CD4-positive, alpha-beta T cell treated with Interleukin-1 beta for 1 hour (primary cell): ENCODE data around the gene VSIG1.

ENCODE experiments used
- DNase-seq, 2 donors: peaks; one replicate each; pipeline ENCODE4 v3.0.0-alpha.2; 2020 to 2022

The VSIG1 gene

DNA sequence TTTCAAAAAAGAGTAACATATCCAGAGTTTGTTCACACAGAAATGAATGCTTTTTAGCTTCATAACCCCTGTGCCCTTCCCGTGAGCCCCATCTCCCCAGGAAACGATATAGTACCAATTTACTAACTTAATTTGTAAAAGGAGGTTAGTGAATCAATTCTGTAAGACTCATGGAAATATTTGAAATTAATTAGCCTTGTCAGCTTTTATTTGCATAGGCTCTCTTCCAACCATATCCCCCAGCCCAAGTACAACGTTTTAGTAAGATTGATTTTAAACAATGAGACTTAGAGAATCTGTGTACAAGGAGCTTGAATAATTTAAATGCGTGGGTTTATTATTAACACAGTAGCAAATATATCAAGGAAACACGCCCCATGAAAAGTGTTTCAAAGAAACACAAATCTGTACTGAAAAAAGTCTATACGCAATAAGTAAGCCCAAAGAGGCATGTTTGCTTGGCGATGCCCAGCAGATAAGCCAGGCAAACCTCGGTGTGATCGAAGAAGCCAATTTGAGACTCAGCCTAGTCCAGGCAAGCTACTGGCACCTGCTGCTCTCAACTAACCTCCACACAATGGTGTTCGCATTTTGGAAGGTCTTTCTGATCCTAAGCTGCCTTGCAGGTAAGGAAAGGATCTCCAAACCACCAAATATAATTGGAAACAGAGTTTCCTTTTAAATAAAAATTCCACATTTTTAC is at the start of gene VSIG1:
TSS of gene VSIG1 (plus strand) at position 512 of the 703 bp plus-strand sequence. CDS start at position 578, 66 bp downstream.
- no peak for DNase-seq

DNA sequence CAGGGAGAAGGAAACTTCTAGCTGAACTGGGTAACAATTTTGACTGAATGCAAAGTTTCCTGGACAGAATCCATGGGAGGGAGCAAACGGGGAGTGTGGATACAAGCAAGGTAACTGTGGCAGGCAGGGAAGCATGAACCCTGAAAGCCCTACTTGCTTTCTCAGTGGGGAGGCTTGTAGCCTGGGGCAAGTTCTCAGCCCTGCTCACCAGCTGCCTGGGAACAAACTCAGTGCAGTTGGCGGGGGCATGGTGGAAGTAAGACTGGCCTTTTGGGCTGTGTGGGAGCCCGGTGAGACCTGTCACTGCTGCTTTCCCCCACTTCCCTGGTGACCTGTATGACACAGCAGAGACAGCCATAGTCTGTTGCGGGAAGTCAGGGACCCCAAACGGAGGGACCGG is 48.7 kb upstream of the VSIG1 start:
- no peak for DNase-seq

DNA sequence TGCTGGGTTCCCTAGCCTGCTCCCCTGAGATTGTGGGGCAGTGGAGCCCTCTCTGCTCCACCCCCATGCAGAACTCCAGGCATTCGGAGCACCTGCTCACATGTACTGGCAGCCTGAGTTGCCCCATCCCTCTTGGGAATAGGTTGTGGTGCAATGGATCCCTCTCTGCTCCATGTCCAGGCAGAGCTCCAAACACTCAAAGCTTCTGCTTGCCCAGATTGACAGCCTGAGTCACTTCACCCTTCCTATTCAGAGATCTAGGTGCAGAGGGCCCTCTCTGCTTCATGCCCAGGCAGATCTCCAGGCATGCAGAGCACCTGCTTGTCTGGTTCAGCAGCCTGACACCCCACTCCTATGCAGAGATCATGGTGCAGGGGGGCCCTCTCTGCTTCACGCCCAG is 44.1 kb upstream of the VSIG1 start:
- no peak for DNase-seq

DNA sequence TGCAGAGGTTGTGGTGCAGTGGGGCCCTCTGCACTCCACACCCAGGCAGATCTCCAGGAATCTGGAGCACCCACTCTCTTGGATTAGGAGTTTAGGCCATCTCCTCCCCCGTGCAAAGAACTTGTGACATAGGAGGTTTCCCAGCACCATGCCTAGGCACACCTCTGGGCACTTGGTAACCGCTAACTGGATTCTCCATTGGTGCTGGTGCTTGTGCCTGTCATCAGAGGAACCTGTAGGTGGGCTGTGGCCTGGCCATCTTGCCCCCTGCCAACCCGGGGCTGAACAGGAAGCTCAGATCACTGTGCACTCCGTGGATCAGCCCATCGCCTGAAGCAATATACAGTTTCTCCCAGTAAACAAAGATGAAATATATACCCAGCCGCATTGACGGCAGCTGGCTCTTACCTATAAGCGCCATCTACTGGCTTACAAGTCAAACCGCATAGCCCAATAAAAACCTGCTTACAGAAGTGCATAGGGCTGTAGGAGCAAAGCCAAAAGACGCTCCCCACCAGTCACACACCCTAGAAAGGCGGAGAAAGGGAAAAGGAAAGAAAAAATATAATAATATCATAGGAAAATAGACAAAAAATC is 43.5 kb upstream of the VSIG1 start:
- peak in 1 of 2 donors; percentile 52 for DNase-seq

GRCh38 chrX:108018656-108019381 is 26.0 kb upstream of the VSIG1 start:
- peak; percentile 50 to 72 for DNase-seq

DNA sequence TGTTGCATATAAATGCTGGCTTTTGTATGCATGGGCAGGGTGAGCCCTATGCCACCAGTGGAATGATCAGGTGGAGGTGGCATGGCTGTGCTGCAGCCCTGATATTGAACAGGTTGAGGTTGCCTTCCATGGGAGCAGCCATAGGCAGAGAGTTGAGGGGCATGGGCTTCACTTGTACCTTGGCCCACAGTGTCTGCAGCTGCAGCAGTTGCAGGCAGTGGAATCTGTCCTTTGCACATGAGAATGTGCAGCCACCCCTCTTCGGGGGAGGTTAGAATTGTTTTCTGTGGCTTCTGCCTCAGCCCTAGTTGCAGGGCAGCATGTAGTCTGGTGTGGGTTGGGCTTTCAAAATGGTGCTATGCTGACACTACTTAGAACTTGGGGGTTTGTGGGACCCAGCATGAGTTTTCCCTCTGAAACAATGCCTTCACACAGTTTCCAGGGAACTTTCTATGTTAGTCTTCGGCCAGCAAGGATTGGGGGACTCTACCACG is 25.4 kb upstream of the VSIG1 start:
- DNase-seq = no peak

DNA sequence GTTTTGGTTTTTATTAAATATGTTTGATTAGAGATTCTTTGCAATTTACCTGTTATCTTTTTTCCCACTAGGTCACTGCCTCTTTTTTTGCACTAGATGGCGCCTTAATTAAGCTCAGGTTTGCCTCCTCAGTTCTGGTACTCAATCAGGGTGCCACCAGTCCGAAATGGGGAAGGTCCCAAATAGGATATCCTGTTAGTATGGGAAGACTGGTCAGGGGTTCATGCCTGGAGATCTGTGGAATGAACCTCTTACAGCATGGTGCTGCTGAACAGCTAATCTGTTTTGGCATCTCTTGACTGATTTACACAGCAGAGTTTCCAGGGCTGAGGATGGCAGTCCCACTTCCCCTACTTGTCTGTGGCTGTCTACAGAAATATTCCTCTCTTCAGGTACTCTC is 24.2 kb upstream of the VSIG1 start:
- DNase-seq = peak in 1 of 2 donors; percentile 27

GRCh38 chrX:108022491-108023089 is 22.3 kb upstream of the VSIG1 start:
- DNase-seq = no peak

- no peak for DNase-seq
Measured at GRCh38 chrX:108025376-108025775, 19.5 kb upstream of the VSIG1 start.

DNA sequence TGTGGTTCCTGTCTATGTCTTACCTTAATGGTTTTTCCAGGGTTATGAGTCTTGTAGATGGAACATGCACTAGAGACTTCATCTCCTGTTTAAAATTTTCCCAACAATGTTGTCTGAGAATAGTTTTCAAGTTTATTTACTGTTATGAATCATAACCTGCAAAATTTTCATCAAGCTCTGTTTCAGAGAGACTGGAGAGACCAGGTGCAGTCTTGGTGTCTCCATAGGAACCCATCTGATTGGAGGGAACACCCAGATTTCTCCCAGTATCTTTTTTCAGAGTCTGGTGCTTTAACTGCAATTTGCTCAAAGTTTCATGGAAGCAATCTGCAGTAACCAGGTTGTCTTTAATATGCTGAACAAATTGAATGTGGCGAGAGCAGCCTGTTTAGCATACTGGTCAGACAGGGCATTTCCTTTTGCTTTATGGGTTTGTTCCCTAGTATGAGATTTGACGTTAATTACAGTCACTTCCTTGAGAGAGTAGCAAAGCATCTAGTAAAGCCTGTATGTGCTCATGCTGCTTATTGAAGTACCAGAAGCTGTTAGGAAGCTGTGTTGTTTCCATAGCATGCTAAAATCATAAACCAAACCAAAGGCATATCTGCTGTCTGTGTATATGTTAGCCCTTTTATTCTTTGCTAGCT is 18.8 kb upstream of the VSIG1 start:
- no peak for DNase-seq

- no peak for DNase-seq
Measured at GRCh38 chrX:108028854-108029253, 16.0 kb upstream of the VSIG1 start.

GRCh38 chrX:108029928-108030711 is 14.7 kb upstream of the VSIG1 start:
- no peak for DNase-seq

GRCh38 chrX:108032944-108033343 is 11.9 kb upstream of the VSIG1 start:
- no peak for DNase-seq

- no peak for DNase-seq
Measured at GRCh38 chrX:108033890-108034289, 11.0 kb upstream of the VSIG1 start.

GRCh38 chrX:108034725-108035124 is 10.1 kb upstream of the VSIG1 start:
- DNase-seq = no peak

DNA sequence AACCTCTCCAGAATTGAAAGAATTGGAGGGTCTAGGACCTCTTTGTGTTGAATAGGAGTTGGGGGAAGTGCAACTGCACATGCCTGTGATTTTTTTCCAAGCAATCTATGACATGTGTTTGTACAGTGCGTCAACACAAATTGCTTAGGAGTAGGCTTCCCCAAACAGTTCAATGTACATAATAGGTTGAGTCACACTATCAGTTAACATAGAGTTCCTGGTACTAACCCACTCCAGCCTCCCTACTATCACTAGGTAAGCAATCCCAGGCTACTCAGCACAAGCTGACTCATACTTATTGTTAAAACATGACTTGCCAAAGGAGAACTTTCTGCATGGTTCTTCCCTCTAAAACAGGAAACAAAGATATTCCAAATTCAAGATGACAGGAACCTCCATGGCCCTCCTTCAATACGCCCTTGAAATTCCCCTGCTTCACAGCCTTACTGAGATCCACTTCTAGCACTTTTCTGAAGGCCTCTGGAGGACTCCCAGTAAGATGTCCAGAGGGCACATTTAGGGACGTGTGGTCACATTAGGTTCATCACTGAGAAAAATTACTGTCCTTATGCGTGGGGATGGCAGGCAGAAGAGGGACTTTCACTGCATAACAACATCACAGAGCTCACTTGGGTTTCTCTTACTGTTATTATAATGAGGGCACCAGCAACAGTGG is 8.4 kb upstream of the VSIG1 start:
- no peak for DNase-seq

GRCh38 chrX:108049649-108050048 is 4.8 kb downstream of the VSIG1 start:
- DNase-seq = no peak

- DNase-seq = no peak
Measured at GRCh38 chrX:108053218-108053617, 8.4 kb downstream of the VSIG1 start.

DNA sequence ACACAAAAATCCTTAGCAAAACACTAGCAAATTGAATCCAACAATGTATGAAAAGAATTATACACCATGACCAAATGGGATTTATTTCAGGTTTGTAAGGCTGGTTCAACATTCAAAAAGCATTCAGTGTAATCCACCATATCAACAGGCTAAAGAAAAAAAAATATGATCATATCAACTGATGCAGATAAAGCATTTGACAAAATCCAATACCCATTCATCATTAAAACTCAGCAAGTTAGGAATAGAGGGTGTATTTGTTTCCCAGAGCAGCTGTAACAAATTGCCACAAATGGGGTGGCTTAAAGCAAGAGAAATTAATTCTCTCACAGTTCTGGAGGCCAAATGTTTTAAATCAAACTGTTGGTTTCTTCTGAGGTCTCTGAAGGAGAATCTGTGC is 10.7 kb downstream of the VSIG1 start:
- no peak for DNase-seq

DNA sequence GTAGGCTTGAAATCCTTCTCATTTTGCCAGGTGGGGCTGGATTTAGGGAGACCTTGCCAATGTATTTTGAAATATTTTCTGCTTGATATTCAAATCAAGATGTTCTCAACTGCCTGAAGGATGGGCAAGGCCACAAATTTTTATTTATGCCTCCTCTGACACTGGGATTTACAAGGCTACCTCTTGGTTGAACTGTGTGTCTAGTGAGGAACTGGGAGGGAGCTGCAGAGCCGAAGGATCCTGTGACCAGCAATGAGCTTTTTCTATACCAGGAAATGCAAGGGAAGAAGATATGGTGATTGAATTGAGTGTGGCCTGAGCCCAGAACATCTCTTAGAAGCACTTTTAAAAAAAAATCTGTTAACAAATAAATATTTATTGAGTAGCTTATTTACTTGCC is 14.9 kb downstream of the VSIG1 start:
- DNase-seq = no peak

DNA sequence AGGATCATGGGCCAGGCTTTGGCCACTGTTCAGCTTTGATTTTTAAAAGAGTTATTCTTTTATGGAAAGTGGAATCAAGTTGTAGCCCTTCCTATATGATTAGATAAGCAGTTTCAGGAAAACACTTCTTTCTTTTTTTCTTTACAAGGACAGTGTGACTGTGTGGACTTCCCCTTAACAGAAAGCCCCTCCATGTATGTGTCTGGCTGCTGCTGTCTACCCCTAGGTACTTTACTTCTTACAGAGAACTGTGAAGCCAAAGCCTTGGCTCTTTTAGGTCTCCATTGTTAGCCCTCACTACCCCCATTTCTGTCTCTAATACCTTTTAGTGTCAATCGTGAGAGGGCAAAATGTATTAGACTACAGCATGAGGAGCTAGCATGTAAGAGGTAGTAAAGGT is 19.1 kb downstream of the VSIG1 start:
- DNase-seq = no peak

- no peak for DNase-seq
Measured at GRCh38 chrX:108064613-108065012, 19.7 kb downstream of the VSIG1 start.
